Stimulated activated CD4-positive, alpha-beta T cell treated with anti-CD3 and anti-CD28 coated beads, TNF-alpha, amount 100 ng/mL, for 24 hours (primary cell): ENCODE measurements around the gene HMMR.
"Not testable (repeated sequence)": the region's sequence is repeated elsewhere in the genome, so short reads cannot be mapped to it uniquely, and the experiment has no call there.

ENCODE experiments used
- DNase-seq, 3 experiments: peaks; one replicate each; pipeline ENCODE4 v3.0.0-alpha.2; 2020; ENCODE audit warnings: low read depth in 3 of 3

Gene HMMR

GRCh38 chr5:163506095-163506457, 45.6 kb downstream of the HMMR start:
- DNase-seq, result no peak

GRCh38 chr5:163506726-163507125, 46.3 kb downstream of the HMMR start:
- no peak for DNase-seq

GRCh38 chr5:163508753-163509152, 48.3 kb downstream of the HMMR start:
- DNase-seq, result no peak

- DNase-seq, result no peak
Observed at GRCh38 chr5:163509291-163509951, 49.0 kb downstream of the HMMR start.

- no peak for DNase-seq
Observed at GRCh38 chr5:163512526-163512925, 52.1 kb downstream of the HMMR start.

GRCh38 chr5:163525096-163525495, 64.7 kb downstream of the HMMR start:
- DNase-seq, result no peak

- DNase-seq, result no peak
Observed at GRCh38 chr5:163529698-163530097, 69.3 kb downstream of the HMMR start.

- DNase-seq, result no peak
Observed at GRCh38 chr5:163531272-163531671, 70.8 kb downstream of the HMMR start.

- no peak for DNase-seq
Observed at GRCh38 chr5:163532171-163533084, 72.0 kb downstream of the HMMR start.

GRCh38 chr5:163533223-163533622, 72.8 kb downstream of the HMMR start:
- DNase-seq, result no peak

GRCh38 chr5:163534492-163535094, 74.2 kb downstream of the HMMR start:
- no peak for DNase-seq

GRCh38 chr5:163535290-163535689, 74.9 kb downstream of the HMMR start:
- no peak for DNase-seq

GRCh38 chr5:163536442-163536841, 76.0 kb downstream of the HMMR start:
- not testable (repeated sequence) for DNase-seq

- DNase-seq, result no peak
Observed at GRCh38 chr5:163540696-163541095, 80.3 kb downstream of the HMMR start.
